ENCODE results near the gene TAF12. TPM values are rescaled to one million over a fixed set of nuclear protein-coding genes. Genes with fewer than 3 reads are reported as not detected.
A peak's percentile ranks its signal among the peaks of the same experiment; 100 is the strongest.
"Not testable (repeated sequence)": the region's sequence is repeated elsewhere in the genome, so short reads cannot be mapped to it uniquely, and the experiment has no call there.

Gene TAF12
- total and polyA plus RNA-seq, 2 of the 4 experiments (the other 2 are of a cell fraction) = 28.8 to 31.7 TPM

GRCh38 chr1:28642847-28643635 lies at the start of gene TAF12 (continued):
- TF ChIP-seq SMC3 (IDR thresholded peaks at IDR 0.05; ENCODE audit: low read depth, low read length) = peak; percentile 16; the same call in 1 of the 2 replicates

GRCh38 chr1:28691627-28692026 lies 48.8 kb upstream of the TAF12 start:
- dilution Hi-C loops (cut with HindIII; ENCODE audit: low sequenced_read_pairs, unreplicated experiment); H3K79me1 ChIP-seq (ENCODE audit: low read depth in 1 of 2, low read length in 2 of 2); H3K9ac ChIP-seq (ENCODE audit: low read depth, low read length); H3K23ac ChIP-seq (ENCODE audit: low read depth, low read length); H3K9me3 ChIP-seq (ENCODE audit: control insufficient read depth, insufficient read depth, low read length); H2AK9ac ChIP-seq (replicated peaks; ENCODE audit: low read depth, low read length, poor library complexity); H4K91ac ChIP-seq (ENCODE audit: insufficient read depth, low read depth, low read length); H2BK120ac ChIP-seq (ENCODE audit: low read depth, low read length); H2BK20ac ChIP-seq (ENCODE audit: low read depth, low read length); H4K20me1 ChIP-seq (ENCODE audit: insufficient read depth, low read length); H3K4ac ChIP-seq (ENCODE audit: low read depth, low read length); ATAC-seq (ENCODE audit: low read depth); DNase-seq; BruUV-seq (replicated peaks); H3K9me1 ChIP-seq (ENCODE audit: insufficient read depth, low read length); H2BK5ac ChIP-seq (ENCODE audit: low read depth, low read length, poor library complexity, severe bottlenecking); H4K8ac ChIP-seq (ENCODE audit: low read depth in 2 of 2, low read length in 2 of 2); H2BK15ac ChIP-seq (ENCODE audit: low read depth, low read length); H3K4me1 ChIP-seq (ENCODE audit: control insufficient read depth, insufficient read depth, low read length); H3K4me2 ChIP-seq (ENCODE audit: low read depth, low read length); CTCF ChIA-PET; H4K5ac ChIP-seq (ENCODE audit: low read depth, low read length); H3K56ac ChIP-seq (ENCODE audit: extremely low read depth, insufficient read depth, low read length); POLR2A ChIA-PET (ENCODE audit: unreplicated experiment); H3K18ac ChIP-seq (ENCODE audit: low read depth, low read length); H3K14ac ChIP-seq (replicated peaks; ENCODE audit: low read depth, low read length); H3K4me3 ChIP-seq (ENCODE audit: insufficient read depth, low read depth, low read length); intact Hi-C loops (cut with micrococcal nuclease); H3K27ac ChIP-seq (ENCODE audit: insufficient read depth, low read length); H3K27me3 ChIP-seq (ENCODE audit: control insufficient read depth, insufficient read depth, low read length); H2AK5ac ChIP-seq (ENCODE audit: low read depth, low read length); H2AFZ ChIP-seq (replicated peaks; ENCODE audit: low read length, poor library complexity); in situ Hi-C loops (cut with MboI; ENCODE audit: low sequenced_read_pairs): not testable (repeated sequence)
- WGBS, 2 experiments (ENCODE audit: extremely low coverage in 2 of 2, insufficient read length in 1 of 2) = no CpG with 5 or more reads among the region's 1 CpG
- H3K36me3 ChIP-seq (ENCODE audit: control insufficient read depth, insufficient read depth, low read length) = peaks cover 11% of the 10 kb centered on the region

Data from IMR-90 (cell line).